GM19023 (cell line): ENCODE results near the gene TEX19.

Experiments
- ATAC-seq: cut with Tn5 transposase; IDR thresholded peaks from one replicate; pipeline ENCODE4 v1.9.1; 2021; ENCODE audit warnings: mild to moderate bottlenecking, moderate library complexity; ENCODE audit not compliant: unreplicated experiment

The TEX19 gene, protein sequence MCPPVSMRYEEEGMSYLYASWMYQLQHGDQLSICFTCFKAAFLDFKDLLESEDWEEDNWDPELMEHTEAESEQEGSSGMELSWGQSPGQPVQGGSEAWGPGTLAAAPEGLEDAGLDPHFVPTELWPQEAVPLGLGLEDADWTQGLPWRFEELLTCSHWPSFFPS

DNA sequence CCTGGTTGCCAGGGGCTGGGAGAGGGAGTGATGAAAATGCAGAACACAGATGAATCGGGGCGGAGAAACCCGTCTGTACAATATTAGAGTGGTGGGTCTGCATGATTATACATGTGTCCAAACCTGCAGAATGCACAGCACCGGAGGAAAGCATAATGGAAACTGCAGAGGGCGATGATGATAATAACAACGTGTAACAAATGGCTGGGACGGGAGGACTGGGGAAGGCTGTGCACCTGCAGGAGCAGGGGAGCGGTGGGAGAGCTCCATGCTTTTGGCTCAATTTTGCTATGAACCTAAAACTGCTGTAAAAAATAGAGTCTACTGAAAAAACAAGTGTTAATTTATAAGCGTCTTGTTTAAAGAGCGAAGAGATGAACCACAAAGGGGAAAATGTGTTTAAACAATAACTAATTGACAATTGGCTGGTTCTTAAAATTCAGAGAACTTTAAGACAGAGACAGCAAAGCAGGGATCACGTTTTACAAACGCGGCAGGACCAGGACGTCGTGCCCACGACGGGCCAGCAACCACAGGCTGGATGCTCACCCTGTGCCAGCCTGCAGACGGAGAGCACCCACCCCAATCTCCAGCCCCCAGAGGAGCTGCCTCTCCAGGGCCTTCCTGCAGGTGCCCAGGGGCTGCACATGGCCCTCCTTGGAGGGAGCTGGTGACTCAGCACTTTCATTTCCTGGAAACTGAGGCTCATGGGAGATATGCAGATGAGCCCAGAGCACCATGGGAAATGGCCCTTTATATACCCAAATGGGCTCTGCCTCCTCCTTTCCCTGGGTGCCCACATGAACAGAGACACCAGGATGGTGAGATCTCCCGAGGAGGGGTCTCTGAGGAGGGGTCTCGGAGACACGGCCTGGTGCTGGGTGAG, at the start of gene TEX19:
TSS of gene TEX19 (plus strand) at position 783 of the 886 bp plus-strand sequence. CDS start 2,904 bp downstream, outside the sequence.
- ATAC-seq = no peak

DNA sequence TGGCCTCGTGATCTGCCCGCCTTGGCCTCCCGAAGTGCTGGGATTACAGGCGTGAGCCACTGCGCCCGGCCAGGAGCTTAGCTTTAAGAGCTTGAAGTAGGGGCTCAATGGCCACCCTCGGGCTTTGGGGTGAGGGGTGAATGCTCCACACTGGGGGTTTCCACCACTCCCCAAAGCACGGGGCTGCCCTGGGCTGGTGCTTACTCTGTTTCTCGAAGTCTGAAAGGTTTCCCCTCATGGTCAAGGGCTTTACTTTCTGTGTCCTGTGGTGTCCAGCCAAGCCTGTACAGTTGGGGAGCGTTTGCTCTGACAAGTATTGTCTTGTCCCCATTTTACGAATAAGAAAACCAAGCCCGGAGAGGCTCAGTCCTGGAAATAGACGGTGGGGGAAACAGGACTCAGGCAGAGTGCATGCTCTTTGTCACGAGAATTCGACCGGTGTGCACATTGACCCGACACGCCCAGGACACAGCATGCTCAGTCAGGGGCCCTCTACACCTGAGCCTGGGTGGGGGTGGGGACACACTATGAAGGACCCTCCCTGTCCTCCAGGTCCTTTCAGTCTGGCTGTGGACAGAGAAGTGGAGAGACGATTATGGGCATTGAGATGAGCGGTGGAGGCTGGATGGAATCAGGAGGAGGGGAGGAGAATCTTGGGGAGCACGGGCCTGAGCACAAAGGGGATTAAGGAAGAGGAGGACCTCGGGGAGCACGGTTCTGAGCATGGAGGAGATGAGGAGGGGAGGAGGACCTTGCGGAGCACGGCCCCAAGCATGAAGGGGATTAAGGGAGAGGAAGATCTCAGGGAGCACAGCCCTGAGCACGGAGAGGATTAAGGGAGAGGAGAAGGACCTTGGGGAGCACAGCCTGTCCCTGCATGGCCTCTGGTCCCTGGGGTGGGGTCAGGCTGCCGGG, 49.1 kb upstream of the TEX19 start:
- no peak for ATAC-seq

DNA sequence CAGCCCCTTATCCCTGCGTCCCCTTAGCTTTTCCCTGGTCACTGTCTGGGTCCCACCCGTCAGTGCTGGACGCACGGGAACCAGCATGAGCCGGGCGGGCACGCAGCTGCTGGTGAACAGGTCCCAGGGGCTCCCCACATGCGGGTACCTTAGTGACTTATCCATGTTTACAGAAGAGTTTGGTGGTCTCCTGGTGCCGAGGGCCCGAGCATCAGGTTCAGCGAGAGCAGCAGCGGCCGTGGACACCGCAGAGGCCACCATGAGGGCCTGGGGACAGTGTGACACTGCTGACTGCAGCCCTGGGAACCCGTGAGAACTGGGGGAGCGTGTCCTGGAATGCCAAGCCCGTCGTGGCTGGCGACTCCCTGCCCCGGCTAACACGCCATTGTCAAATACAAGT, 48.2 kb upstream of the TEX19 start:
- no peak for ATAC-seq

DNA sequence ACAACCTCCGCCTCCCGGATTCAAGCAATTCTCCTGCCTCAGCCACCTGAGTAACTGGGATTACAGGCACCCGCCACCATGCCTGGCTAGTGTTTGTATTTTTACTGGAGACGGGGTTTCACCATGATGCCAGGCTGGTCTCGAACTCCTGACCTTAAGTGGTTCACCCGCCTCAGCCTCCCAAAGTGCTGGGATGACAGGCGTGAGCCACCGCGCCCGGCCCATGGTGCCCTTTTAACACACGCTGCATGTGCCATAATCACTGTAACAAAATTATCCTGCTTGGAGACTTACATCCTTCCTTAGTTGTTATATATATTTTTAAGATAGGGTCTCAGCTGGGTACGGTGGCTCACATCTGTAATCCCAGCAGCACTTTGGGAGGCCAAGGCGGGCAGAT, 47.1 kb upstream of the TEX19 start:
- no peak for ATAC-seq

DNA sequence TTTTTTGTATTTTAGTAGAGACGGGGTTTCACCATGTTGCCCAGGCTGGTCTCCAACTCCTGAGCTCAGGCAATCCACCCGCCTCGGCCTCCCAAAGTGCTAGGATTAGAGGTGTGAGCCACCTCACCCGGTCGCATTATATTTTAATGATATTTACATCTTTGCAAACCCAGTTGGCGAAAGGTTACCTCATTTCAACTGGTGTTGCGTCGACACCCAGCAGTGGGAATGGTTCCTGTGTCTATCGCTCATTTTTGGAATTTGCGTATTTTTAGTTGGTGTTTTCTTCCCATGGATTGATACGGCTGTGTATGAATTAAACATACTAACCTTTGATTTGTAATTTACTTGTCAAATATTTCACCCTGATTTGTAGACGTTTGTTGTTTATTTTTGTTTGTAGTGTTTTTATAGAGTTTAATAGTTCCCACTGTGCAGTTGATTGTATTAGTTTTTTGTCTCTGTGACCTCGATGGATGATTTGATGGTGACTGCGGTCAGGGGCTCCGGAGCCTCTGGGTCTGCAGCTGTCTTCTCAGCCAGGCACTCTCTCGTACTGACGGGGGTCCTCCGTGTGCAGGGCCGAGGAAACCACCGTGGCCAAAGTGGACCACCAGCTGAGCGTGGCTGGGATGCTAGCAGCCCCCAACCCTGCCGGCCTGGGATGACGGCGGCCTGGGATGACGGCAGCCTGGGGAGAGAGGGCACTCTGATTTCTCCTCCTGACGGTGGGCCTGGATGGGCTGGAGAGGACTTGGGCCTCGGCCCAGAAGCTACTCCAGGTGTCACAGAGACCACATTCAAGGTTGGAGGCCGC, 45.6 kb upstream of the TEX19 start:
- no peak for ATAC-seq

DNA sequence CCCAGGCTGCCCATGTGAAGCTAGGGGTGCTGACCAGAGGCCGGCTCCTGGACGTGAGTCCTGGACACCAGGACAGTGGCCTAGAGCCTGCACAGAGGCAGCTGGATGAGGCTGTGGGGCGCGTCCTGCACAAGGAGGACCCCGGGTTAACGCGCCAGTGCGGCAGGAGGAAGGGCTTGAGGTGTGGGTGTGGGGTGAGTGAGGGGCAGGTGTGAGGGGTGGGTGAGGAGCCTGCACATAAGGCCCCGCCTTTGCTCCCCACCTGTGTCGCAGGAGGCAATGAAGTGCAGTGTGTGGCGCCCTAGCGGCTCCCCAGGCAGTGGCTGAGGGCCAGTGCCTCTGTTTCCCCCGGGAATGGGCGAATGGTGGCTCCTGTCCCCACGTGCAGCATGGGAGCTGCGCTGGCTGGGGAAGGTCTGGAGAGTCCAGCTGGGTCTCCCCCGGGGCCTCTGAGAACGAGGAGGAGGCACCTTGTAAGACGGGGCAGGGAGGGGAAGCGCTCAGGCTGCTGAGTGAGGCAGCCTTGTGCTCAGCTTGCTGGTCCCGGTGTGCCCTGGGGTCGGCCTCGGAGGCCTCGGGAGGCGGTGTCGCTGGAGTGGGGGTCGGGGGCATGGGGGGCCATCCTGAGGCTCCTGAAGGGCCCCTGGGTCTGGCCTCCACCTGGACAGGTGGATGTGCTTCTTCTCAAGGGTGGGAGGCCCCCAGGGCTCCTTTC, 44.9 kb upstream of the TEX19 start:
- no peak for ATAC-seq

DNA sequence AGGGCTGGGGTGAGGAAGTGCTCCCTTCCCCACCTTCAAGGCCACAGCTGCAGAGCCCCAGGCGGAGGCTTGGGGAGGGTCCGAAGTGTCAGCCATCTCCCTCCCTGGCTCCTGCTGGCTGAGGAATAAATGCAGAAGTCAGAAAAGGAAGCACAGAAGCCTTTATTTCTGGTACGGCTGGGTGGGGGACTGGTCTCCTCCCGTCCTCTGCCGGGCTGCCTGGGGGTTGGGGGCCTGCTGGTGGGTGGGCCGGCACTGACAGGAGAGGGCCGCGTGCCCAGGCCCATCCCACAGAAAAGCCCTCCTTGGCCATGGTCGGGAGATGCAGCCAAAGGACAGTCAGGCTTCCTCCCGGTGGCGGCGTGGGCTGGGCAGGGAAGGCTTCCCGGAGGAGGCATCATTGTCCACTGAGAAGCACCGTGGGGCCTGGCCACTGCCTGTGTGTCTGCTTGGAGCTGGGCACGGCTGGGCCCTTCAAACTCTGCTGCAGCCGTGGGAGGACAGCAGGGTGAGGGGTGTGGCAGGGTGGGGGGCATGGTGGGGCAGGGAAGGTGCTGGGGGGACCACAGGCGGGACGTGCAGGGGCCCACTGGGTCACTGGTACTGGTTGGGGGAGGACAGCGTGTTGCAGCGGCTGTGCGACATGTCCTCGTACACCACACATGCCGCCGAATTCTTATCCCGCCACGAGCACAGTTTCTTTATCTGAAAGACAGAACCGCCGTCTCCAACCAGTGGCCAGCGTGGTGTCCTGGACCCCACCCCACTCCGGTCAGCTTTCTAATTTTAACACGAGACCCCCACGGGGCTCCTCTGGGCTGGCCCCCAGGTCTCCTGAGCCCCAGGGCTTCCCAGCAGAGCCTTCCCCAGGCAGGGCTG, 44.1 kb upstream of the TEX19 start:
- ATAC-seq = no peak

DNA sequence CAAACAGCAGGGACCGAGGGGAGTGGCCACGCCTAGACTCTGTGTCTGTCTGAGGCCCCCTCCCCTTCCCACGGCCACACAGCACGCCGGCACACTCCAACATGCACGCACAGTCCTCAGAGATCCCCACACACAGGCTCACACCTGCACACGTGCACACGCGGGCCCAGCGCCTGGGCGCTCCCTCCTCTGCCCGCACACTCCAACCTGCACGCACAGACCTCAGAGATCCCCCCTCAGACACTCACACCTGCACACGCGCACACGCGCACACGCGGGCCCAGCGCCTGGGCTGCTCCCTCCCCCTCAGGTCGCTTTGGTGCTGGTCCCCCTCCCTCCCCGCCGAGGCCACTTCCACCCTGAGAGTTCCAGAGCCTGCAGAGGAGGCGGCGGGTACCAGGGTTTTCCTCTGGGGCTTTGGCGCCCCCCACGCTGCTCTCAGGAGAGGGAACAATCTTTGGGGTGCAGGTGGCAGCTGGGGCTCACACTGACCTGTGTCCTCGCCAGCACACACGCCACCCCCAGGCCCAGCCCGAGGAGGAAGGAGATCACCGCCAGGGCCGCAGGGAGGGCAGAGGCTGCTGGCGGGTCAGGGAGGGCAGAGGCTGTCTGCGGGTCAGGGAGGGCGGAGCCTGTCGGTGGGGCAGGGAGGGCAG, 43.2 kb upstream of the TEX19 start:
- no peak for ATAC-seq

DNA sequence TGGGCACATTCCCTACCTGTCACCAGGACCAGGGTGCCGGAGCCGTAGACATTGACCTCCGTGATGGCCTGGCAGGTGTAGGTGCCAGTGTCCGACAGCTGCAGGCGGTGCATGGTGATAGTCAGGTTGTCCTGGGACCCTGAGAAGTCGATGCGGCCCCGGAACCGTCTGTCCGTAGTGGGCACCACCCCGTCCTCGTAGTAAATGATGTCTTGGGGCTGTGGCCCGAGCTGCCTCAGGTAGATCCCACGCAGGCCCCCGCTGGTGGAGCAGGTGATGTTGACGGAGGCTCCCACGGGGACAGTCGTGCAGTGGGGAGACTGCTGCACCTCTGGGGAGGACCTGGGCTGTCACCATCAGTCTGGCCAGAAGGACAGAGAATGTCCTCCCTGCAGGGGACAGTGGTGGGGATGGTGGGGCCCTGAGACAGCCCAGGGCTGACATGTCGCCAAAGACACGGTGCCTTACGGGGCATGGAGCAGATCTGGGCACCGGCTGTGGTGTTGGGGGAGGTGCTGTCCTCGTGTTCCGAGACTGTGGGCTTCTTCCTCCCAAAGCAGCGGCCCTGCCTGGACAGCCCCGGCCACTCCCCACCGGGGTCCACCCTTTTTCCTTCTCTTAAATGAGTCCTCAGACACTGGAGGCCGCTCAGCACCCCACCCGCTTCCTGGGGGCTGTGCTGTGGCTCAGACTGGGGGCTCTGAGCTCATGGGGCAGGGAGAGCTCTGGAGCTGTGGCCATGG, 42.2 kb upstream of the TEX19 start:
- no peak for ATAC-seq

DNA sequence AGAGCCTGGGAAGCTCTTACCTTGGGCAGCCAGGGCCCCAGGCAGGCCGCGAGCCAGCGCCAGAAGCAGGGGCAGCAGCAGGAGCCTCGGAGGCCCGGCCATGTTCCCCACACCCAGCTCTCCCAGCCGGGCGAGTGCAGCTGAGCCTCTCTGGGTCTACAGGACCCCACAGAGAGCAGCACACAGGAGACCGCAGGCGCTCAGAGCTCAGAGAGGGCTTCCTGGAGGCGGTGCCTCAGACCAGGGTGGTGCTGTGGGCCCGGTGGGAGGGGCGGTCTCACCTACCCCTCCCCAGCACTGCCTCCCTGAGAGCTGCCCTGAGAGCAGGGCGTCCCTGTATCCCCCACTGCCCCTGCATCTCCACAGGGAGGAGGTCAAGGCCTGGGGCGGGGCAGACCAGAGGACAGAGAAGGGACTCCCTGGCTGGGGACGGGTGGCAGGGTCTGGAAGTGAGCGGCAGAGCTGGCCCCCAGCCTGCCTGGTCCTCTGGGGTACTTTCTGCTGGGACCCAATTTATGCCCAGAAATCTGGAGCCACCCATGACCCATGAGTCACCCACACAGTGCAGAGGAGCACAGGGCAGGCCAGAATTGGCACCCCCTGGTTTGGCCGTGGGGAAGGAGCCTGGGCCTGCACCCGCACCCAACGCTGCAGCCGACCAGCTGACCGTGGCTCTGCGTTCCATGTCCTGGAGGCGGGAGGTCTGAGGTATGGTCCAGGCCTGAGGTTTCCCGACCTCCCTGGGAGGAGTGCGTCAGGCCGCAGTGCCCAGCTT, 41.5 kb upstream of the TEX19 start, which contains the start of gene CD7:
TSS of gene CD7 (minus strand) at position 215 of the 775 bp plus-strand sequence. CDS start at position 102, 113 bp downstream.
- ATAC-seq = no peak

DNA sequence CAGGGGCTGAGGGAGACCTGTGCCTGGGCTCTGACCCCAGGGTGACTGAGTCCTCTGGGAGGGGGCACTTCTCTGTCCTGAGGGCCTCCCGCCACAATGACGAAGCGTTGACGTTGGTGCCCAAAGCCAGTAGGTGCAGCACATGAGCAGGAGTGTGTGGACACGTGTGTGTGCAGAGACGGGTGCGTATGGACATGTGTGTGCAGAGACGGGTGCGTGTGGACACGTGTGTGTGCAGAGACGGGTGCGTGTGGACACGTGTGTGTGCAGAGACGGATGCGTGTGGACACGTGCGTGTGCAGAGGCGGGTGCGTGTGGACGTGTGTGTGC, 40.9 kb upstream of the TEX19 start:
- no peak for ATAC-seq

DNA sequence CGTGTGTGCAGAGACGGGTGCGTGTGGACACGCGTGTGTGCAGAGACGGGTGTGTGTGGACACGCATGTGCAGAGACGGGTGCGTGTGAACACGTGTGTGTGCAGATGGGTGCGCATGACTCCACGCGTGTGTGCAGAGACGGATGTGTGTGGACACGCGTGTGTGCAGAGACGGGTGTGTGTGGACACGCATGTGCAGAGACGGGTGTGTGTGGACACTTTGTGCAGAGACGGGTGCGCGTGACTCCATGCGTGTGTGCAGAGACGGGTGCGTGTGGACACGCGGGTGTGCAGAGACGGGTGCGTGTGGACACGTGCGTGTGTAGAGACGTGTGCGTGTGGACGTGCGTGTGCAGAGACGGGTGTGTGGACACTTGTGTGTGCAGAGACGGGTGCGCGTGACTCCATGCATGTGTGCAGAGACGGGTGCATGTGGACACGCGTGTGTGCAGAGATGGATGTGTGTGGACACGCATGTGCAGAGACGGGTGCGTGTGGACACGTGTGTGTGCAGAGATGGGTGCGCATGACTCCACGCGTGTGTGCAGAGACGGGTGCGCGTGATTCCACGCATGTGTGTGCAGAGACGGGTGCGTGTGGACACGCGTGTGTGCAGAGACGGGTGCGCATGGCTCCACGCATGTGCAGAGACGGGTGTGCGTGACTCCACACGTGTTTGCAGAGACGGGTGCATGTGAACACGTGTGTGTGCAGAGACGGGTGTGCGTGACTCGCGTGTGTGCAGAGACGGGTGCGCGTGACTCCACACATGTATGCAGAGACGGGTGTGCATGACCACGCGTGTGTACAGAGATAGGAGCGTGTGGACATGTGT, 40.1 kb upstream of the TEX19 start:
- ATAC-seq = no peak

DNA sequence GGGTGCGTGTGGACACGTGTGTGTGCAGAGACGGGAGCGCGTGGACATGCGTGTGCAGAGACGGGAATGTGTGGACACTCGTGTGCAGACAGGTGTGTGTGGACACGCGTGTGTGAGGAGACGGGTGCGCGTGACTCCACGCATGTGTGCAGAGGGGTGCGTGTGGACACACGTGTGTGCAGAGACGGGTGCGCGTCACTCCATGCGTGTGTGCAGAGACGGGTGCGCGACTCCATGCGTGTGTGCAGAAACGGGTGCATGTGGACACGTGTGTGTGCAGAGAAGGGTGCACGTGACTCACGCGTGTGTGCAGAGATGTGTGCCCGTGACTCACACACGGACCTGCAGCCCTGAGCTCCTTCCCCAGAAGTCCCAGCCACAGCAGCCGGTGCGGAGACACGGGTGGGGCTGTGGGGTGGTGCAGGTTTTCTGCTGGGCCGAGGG, 39.4 kb upstream of the TEX19 start:
- ATAC-seq = no peak

DNA sequence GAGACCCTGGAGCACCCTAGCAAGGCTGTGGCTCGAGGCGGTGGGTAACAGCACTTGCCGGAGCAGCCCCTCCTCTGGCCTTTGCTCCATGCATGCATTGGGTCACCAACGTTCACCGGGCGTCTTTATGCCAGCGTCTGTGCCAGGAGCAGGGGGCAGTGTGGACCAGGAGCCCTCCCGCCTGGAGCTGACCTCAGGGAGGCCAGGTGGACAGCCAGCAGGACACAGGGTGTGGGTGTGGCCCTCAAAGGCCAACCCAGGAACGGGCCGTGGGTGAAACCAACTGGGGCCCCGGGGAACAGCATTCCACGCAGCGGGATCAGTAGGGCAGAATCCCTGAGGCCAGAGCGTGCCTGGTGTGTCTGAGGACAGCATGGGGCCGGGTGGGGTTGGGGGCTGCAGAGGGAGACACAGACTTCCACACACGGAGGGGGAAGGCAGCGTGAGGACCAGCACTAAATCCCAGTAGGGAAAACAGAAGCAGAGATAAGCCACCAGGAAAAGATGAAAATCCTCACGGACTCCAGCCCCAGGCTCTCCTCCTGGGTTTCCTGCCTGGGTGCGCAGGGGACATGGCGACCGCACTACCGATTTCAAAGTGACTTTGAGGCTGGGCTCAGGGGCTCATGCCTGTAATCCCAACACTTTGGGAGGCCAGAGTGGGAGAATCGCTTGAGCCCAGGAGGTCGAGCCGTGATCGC, 38.8 kb upstream of the TEX19 start:
- ATAC-seq = no peak
